Stimulated activated CD8-positive, alpha-beta memory T cell treated with anti-CD3 and anti-CD28 coated beads, Interleukin-4, amount 100 ng/mL, for 24 hours (primary cell): ENCODE data around the gene KCNN2.

Source experiments
- DNase-seq: peaks from one replicate; pipeline ENCODE4 v3.0.0-alpha.2; 2020; ENCODE audit warnings: low read depth

The KCNN2 gene

DNA sequence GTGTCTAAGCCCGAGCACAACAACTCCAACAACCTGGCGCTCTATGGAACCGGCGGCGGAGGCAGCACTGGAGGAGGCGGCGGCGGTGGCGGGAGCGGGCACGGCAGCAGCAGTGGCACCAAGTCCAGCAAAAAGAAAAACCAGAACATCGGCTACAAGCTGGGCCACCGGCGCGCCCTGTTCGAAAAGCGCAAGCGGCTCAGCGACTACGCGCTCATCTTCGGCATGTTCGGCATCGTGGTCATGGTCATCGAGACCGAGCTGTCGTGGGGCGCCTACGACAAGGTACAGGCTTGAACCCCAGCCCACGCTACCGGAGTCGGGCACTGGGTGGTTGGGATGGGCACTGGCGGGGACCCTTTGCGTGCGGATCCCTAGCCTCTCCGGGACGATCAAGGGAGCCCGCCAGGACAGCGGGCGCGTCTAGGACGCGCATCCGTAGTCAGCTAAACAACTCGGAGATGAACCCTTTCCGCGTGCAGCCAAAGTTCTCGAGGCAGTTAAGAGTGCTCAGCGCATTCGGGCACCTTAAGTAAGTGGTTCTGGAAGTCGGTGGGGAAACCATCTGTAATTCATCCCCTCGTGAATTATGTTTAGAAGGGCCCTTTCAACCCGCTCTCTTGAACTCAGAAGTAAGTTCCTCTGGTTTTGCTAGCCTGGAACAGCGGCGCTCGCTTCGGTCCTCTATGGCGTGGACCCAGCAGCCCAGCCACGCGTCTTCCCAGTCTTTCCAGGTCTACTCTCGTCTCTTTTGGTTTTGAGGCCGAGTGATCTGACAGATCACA is 1.3 kb downstream of the KCNN2 start:
- no peak for DNase-seq

DNA sequence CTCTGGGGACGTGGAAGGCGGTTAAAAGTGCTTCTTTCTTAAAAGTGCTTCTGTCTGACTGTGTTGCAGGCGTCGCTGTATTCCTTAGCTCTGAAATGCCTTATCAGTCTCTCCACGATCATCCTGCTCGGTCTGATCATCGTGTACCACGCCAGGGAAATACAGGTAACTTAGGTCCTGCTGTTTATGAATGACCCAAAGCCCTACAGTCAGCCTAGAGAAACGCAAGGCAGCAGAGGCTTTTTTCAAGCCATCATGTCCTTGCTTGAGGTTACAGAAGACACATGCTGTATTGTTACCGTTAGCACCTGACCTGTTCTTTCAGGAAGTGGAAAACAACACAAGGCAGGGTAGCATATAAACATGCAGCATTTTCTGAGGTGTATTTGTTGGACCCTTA is 2.0 kb downstream of the KCNN2 start:
- no peak for DNase-seq

DNA sequence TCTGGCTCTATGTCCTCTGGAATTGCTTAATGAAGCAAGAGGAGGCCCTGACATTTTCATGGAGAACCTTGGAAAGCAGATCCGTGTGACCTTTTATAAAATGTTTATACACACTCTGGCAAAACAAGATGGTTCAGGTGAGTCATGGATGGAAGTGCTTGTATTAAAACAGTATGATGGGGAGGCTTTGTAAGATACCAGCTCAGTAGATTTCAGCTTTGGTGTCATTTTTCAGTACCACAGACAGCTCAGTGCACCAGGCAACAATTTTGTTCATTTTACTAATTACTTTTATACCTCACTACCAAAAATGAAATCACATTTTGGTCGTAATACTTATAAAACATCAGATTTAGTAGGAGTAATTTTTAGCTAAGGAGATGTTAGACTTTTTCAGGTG is 5.2 kb downstream of the KCNN2 start:
- no peak for DNase-seq

DNA sequence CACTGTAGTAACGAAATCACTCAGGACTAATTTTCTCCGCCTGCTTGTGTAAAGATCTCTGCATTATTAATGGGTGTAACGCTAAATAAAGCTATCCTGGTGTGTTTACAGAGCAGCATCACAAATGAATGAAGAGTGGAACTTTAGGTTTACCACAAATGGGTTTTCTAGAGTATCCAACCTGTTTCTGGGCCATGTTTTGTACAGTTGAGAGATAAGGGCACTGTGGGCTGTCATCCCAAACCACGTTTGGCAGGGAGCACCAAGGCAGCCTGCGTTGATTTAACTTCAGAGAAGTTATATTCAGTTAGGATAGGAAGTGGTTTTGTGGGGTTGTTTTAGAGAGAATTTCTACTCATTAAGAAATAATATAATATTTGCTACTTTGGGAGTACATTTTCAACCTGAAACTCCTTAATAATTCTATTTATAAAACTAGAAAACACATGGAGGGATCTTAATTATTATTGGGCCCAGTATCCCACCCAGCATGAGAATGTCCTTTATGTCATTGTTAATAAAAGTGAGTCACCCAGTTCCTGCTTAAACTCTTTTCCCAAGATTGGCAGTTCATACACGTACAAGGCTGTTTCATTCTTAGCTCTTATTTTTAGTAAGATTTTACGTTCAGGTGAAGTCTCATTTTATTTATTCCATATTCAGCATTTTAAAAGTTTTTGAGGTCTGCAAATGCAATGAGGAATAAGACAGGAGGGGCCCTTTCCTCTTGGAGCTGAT is 8.0 kb downstream of the KCNN2 start:
- DNase-seq: no peak

DNA sequence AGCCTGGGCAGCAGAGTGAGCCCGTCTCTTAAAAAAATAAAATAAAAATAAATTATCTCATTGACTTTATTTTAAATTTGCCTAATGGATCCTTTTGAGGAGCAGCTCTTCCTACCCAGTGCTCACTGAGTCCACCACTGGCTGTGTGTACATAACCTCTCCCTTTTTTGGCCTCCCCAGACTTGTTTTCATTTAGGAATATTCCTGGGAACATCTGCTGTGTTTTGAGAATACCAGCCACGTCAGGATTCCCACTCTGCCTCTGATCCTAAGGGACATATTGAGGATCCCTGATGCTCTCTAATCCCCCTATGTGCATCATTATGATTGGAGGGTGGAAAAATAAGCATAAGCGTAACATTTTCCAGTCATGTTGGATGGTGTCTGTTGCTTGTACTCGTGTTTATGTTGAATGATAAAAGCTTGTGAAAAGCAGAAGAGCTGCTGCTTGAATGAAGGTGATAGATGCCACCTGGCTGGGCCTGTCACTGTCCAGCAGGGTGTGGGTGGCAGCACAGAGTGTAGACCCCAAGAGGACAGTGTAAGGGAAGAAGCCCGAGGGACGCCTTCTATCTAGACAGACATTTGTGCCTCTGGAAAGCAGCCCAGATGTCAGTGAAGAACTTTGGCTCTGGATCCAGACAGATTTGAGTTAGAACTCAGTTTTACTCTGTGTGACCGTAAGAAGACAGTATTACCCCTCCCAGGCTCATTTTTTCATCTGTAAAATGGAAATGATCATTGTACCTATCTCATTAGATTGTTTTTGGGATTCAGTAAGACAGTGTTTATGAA is 15.4 kb downstream of the KCNN2 start:
- no peak for DNase-seq

DNA sequence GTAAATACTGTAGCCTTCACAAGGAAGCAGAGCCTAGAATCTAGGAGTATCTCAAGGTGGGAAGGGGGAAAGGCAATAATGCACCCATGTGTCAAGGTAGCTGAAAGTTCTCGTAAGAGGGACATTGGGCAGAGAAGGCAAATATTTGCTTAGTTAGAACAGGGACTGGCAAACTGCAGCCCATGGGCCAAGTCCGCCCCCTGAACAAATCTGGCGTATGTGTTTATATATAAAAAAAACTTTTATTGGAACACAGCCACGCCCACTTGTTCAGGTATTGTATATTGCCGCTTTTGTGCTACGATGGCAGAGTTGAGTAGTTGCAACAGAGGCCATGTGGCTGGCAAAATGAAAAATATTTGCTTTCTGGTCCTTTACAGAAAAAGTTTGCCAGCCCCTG is 16.1 kb downstream of the KCNN2 start:
- DNase-seq: no peak

DNA sequence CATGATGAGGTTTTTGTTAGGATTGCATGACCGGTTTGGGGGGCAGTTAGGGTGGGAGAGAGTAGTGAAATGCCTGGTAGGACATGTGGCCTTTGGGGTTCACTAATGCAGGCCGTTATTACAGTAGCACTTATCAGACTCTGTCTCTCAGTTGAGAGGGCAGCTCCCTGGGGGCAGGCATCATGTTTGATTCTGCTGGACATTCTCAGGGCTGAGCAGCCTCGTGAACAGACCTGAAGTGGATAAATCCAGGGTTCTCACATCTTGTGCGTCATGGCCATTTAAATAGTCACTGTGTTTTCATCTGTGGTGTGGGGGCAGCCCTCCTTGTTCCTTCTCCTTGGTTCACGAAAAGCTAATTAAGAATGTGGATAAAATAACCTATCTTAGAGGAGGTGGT is 18.9 kb downstream of the KCNN2 start:
- DNase-seq: no peak

DNA sequence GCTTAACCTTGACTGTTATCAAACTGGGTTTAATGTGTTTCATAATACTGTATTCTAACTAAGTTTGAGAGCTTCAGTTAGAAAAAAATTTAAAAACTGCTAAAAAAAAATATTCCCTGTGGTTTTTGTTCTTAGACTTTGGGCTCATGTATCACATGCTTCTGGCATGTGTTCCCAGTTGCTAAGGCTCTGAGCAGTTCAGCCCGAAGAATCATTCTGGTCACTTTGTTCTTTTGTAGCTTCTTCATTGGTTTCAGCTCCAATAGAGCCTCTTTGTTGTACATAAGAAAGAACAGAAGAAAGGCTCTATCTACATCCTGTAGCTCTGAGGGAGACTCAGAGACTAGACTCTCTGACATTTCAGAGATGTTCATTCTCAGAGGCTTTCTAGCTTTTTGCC is 25.6 kb downstream of the KCNN2 start:
- no peak for DNase-seq

DNA sequence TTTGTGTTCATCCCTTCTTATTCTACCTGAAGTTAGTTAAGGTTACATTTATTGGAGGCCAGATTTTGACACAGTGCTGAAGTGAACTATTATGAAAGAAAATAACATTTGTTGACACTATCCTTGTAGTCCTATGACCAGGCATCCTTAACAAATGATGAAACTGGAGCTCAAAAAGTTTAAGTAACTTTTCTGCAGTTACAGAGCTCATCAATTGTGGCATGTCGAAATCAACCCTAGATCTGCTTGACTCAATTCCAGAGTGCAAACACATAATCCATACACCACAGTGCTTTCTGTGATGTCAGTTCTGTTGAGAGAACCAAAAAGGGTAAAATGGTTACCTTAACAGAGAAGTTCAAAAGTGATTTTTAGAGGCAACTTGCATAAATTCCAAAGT is 28.6 kb downstream of the KCNN2 start:
- no peak for DNase-seq

DNA sequence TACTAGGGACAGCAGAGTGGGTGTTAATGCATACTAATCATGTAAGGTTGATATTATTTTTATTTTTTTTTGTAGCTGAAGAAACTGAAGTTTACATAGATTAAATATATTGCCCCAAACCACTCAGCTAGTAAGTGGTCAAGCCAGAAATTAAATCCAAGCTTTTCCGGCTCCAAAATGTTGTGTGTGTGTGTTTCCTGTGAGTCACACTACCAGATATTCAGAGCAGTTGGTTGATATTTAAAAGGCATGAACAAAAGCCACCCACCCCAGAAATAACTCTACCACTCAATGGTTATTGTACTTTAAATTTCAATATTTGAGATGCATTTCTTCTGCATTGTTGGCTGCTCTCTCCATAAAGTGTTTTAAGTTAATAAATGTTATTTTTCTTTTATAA is 29.5 kb downstream of the KCNN2 start:
- DNase-seq: no peak

DNA sequence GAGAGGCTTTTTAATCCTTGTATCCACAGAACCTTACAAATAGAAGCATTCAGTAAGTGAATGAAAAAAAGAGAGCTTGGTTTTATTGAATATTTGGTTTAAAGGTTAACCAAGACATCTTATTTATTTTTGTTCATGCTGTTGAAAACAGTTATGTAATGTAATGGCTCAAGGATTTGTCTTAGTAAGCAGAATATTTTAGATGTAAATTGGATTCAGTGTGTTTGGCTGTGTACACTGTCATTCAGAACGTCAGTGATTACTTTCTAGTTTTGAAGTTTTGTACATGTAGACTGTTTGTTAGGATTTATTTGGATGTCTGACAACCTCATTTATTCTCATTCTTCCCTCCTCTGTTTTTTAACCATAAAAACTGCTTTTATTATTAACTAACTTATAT is 31.3 kb downstream of the KCNN2 start:
- DNase-seq: no peak

DNA sequence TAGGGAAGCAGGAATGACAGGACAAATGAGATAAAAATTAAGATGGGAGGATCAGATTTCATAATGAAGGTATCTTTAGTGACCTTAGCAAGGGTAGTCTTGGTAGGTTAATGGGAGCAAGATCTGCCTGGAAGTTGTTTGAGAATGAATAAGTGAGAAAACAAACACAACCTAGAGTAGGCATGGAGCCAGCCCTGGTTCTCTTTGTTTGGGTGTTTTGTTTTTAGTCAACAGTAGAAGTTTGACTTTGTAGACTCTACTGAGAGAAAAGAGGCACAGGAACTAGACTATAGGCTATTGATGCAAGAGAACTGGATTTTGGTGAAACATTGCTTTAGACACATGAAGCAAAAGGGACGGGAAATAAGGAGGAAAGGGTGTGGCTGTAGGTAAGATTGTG is 40.3 kb downstream of the KCNN2 start:
- no peak for DNase-seq

DNA sequence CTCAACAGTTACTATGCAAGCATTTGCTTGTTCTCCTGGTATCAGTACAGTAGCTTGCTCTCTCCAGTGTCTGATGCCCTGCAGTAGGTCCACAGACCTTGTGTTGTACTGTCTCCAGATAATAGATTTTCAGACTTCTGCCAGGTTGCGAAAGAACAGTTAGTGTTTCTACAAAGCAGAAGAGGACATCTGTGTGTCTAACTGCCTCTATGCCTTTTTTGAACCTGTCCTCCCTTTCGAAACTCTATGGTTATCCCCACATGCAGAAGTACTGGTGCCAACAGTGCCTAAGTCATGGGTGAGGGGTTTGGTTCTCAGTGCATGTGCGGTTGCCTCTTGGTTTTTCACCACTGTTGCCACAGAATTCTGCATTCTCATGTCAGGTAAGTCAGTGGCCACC is 45.9 kb downstream of the KCNN2 start:
- no peak for DNase-seq

DNA sequence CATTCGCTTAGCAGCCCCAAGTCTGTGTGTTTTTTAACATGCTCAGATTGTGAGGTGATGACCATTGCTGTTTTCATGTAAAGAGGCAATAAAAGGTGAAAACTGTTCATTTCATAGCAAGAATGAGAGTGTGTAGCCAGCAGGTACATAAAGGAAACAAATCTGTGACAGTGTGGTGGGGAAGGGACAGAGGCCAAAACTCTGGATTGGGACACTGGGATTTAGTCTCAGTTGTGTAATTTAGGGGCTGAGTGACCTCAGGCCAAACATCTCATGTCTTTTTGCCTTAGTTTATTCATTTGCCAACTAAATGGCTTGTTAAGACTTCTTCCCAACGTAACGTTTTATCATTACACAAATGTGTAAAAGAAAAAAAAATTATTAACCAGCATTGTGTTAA is 47.0 kb downstream of the KCNN2 start:
- no peak for DNase-seq

DNA sequence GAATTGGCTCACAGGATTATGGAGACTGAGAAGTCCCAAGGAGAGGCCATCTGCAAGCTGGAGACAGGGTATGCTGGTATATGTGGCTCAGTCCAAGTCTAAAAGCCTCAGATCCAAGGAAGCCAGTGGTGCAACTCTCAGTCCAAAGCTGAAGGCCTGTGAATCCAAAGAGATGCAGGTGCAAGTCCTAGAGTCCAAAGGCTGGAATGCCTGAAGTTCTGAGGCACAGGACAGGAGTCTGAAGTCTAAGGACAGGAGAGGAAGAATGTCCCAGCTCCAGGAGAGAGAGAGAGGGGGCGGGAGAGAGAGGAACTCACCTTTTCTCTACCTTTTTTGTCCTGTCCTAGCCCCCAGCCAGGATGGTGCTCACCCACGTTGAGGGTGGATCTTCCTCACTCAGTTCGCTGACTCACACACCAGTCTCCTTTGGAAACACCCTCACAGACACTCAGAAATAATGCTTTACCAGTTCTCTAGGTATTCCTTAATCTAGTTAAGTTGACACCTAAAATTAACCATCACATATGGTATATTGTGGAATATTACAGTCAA is 49.6 kb downstream of the KCNN2 start:
- DNase-seq: no peak

DNA sequence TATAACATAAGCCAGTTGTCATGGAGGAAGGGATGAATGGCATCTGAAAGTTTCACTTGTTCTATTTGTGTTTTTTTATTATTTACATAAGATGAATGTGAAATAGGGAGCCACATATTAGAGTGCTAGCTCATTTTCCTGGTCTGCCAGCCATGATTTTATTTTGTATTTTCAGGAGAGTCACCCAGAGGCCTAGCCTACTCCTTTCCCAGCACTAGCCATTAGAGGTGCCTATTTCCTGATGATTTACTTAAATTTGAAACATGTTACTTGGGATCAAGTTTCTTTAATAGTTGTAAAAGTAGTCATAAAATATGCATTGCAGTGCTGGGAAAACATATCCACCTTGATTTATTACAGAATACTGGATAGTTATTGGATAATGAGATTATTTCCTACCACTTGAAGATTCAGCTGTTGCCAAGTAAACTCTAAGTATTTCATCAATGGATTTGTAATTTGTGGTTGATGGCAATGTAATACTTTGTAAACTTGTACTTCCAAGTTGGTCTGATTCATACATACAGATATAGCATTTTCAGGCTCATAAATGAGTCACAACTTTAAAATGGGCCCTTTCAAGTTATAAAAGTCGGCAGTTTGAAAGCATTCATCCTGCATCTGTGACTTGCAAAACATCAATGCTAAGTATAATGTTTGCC is 50.8 kb downstream of the KCNN2 start:
- no peak for DNase-seq

DNA sequence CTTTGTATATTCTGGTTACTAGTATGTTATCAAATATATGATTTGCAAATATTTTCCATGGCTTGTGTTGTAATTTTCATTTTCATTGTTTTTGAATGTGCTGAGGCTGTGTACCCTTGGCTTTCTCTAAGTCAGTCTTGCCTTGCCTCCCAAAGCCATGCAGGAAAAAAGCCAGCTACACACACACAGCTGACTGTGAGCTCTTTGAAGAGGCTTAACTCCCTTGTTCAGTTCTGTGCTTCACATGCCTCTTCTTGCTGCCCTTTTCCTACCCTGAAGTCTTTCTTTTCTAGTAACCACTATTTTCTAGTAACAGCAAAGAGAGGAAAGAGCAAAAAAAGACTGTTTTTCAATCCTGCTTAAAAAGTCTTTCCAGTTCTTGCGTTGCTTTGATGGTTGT is 53.9 kb downstream of the KCNN2 start:
- DNase-seq: no peak

DNA sequence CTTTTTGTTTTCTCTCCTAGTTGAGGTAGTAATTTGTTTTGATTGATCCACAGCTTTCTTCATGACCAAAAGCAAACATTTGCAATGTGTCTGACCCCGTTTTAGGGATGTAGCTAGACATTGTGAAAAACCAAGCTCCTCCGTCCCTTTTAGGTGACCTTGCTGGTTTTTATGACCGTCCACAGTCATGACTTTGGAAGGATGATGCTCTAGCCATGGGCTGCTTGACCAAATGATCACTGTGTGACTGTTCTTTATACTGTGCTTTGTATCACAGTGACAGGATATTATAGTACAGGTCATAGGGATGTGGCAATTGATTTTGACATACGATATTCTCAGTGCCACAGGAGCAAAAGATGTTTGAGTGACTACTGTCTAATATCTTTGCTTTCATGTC is 54.4 kb downstream of the KCNN2 start:
- no peak for DNase-seq

DNA sequence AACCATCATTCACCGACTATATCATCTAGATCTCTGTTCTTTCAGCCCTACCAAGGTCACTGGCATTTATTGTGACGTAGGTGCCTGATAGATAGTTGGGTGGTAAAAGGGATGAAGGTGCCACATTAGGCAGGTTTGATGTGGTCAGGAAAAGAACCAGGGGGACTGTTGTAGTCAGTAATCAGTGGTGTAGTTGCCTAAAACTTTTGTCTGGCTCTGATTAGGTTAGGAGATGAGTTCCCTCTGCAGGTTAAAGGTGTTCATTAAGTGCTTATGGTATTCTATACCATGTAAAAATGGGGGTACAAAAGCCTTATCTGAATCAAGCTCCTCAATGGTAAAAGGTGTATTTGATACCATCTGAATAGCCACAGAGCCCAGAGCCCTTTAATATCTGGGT is 55.6 kb downstream of the KCNN2 start:
- no peak for DNase-seq

DNA sequence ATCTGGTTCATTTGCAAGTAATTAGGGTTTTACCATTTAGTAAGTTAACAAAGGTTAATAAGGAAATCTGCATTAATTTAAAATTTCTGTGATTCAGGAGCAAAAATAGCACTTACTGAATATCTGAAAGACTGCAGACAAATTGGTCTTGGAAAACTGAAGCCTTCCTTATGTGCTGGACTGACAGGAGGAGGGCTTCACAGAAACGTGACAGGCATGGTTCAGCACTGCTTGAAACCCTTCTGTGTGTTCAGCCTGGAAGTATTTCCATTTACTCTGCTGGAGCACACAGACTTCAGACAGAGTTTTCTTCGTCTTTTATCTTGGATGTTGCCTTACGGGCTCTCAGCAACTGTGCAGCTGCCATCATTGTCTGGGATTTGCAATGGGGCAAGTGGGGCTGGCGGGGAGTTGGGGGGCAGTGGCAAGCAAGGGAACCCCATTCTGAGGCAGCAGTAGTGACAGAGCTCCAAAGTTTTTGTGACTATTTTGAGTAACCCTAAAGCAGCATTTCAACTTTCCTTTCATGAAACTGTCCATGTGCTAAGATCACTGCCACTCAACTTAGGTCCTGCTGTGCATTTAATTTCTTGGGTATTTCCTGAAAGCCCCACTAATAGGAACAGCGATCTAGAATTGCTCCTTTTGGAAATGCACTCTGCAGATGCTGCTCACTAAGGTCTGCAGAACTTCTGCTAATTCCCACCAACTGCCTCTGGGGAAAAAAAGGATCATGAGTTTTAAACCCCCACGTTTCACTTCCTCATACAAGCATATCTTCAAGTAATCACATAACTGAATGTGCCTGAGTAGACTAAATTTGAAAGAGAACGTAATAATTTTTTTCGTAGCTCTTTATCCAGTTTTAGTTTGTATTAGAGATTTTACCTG is 56.6 kb downstream of the KCNN2 start:
- DNase-seq: no peak

DNA sequence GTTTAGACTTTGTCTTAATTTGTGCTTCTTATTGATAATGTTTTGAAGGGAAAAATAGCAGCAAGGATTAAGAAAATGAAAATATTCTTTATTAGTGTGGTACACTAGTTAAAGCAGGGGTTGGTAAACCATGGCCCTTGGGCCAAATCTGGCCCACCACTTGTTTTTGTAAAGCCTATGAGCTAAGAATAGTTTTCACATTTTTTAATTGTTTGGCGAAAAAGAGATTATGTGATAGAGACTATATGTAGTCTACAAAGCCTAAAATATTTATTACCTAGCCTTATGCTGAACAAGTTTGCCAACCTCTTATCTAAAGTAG is 57.2 kb downstream of the KCNN2 start:
- DNase-seq: no peak
